ENCODE results near the gene HTR1D. TPM values are rescaled to one million over a fixed set of nuclear protein-coding genes. Genes with fewer than 3 reads are reported as not detected.
A peak's percentile ranks its signal among the peaks of the same experiment; 100 is the strongest.

HTR1D gene
- total RNA-seq, 2 experiments from 2014 or later, result not detected

- Mint-ChIP-seq H3K4me1 (ENCODE audit: low read depth) (peaks cover 24% of the 10 kb centered on the region), H3K27me3 (ENCODE audit: low read depth) (peaks cover 7% of the 10 kb centered on the region), H3K9me3 (ENCODE audit: insufficient read depth) (no peaks in the 10 kb centered on the region), H3K27ac (no peak overlapping the region), H3K4me3 (peak overlapping the region; percentile 76), H3K36me3 (ENCODE audit: low read depth) (no peaks in the 10 kb centered on the region)
- POLR2A ChIA-PET, result interaction anchor here (0.5 to 1.8 kb wide), 4 partner anchors 17 to 64 kb away, joined by 3 to 6 read pairs (median 4); no protein-coding TSS in a partner anchor
- ATAC-seq, result peak; percentile 53
- CTCF ChIA-PET, result interaction anchor here (0.6 to 5.7 kb wide), 7 partner anchors 10 to 68 kb away, joined by 3 to 48 read pairs (median 4); no protein-coding TSS in a partner anchor
- peak; percentile 53 for DNase-seq
Observed at GRCh38 chr1:23167353-23168078, 49.8 kb downstream of the HTR1D start.

GRCh38 chr1:23166854-23167253 lies 50.4 kb downstream of the HTR1D start:
- ChIA-PET CTCF (interaction anchor here (1.2 to 5.7 kb wide), 4 partner anchors 13 to 67 kb away, joined by 4 to 48 read pairs (median 16); no protein-coding TSS in a partner anchor), POLR2A (interaction anchor here (1.0 to 1.6 kb wide), 2 partner anchors 18 to 64 kb away, joined by 4 to 6 read pairs; no protein-coding TSS in a partner anchor)
- Mint-ChIP-seq H3K27me3 (ENCODE audit: low read depth) (peaks cover 7% of the 10 kb centered on the region), H3K36me3 (ENCODE audit: low read depth) (no peaks in the 10 kb centered on the region), H3K27ac (no peak overlapping the region), H3K9me3 (ENCODE audit: insufficient read depth) (no peaks in the 10 kb centered on the region), H3K4me1 (ENCODE audit: low read depth) (peaks cover 24% of the 10 kb centered on the region), H3K4me3 (peak overlapping the region; percentile 76)
- ATAC-seq (no peak), DNase-seq (no peak)

GRCh38 chr1:23163395-23163794 lies 53.9 kb downstream of the HTR1D start:
- Mint-ChIP-seq H3K9me3 (ENCODE audit: insufficient read depth) (no peaks in the 10 kb centered on the region), H3K4me3 (no peak overlapping the region), H3K4me1 (ENCODE audit: low read depth) (peaks cover 14% of the 10 kb centered on the region), H3K27ac (no peak overlapping the region), H3K36me3 (ENCODE audit: low read depth) (peaks cover 3% of the 10 kb centered on the region), H3K27me3 (ENCODE audit: low read depth) (peaks cover 7% of the 10 kb centered on the region)
- no peak for ATAC-seq
- CTCF ChIA-PET, result interaction anchor here (5.7 kb wide), 1 partner anchor 21 kb away, joined by 48 read pairs; no protein-coding TSS in a partner anchor
- DNase-seq, result no peak
- POLR2A ChIA-PET, result no interaction called here

GRCh38 chr1:23159963-23160877 lies 57.1 kb downstream of the HTR1D start:
- Mint-ChIP-seq H3K4me3 (no peak overlapping the region), H3K36me3 (ENCODE audit: low read depth) (peaks cover 3% of the 10 kb centered on the region), H3K27me3 (ENCODE audit: low read depth) (no peaks in the 10 kb centered on the region), H3K4me1 (ENCODE audit: low read depth) (peaks cover 2% of the 10 kb centered on the region), H3K9me3 (ENCODE audit: insufficient read depth) (no peaks in the 10 kb centered on the region), H3K27ac (no peak overlapping the region)
- DNase-seq, result no peak
- POLR2A ChIA-PET, result interaction anchor here (0.6 kb wide), 1 partner anchor 1174 kb away, joined by 3 read pairs; no protein-coding TSS in a partner anchor
- no peak for ATAC-seq
- CTCF ChIA-PET, result interaction anchor here (2.3 to 3.3 kb wide), 2 partner anchors 24 to 61 kb away, joined by 12 to 13 read pairs; no protein-coding TSS in a partner anchor

- Mint-ChIP-seq H3K4me3 (no peak overlapping the region), H3K4me1 (ENCODE audit: low read depth) (no peaks in the 10 kb centered on the region), H3K9me3 (ENCODE audit: insufficient read depth) (no peaks in the 10 kb centered on the region), H3K36me3 (ENCODE audit: low read depth) (peaks cover 3% of the 10 kb centered on the region), H3K27me3 (ENCODE audit: low read depth) (no peaks in the 10 kb centered on the region), H3K27ac (no peak overlapping the region)
- ChIA-PET POLR2A (no interaction called here), CTCF (interaction anchor here (0.7 kb wide), 1 partner anchor 29 kb away, joined by 3 read pairs; no protein-coding TSS in a partner anchor)
- ATAC-seq, result no peak
- DNase-seq, result no peak
Observed at GRCh38 chr1:23156940-23157339, 60.4 kb downstream of the HTR1D start.

- Mint-ChIP-seq H3K27me3 (ENCODE audit: low read depth) (no peaks in the 10 kb centered on the region), H3K9me3 (ENCODE audit: insufficient read depth) (no peaks in the 10 kb centered on the region), H3K4me3 (no peak overlapping the region), H3K36me3 (ENCODE audit: low read depth) (no peaks in the 10 kb centered on the region), H3K4me1 (ENCODE audit: low read depth) (peaks cover 10% of the 10 kb centered on the region), H3K27ac (no peak overlapping the region)
- DNase-seq (no peak), ATAC-seq (no peak)
- POLR2A ChIA-PET, result no interaction called here
- CTCF ChIA-PET, result interaction anchor here (1.3 kb wide), 1 partner anchor 54 kb away, joined by 4 read pairs; no protein-coding TSS in a partner anchor
Observed at GRCh38 chr1:23152966-23153684, 64.2 kb downstream of the HTR1D start.

- no peak overlapping the region for H3K27ac Mint-ChIP-seq
- DNase-seq, result no peak
- ATAC-seq, result no peak
Observed at GRCh38 chr1:23150742-23151141, 66.6 kb downstream of the HTR1D start.

GRCh38 chr1:23150125-23150524 lies 67.2 kb downstream of the HTR1D start:
- H3K36me3 Mint-ChIP-seq (ENCODE audit: low read depth), result peaks cover 3% of the 10 kb centered on the region
- ATAC-seq (no peak), DNase-seq (no peak)
- peaks cover 17% of the 10 kb centered on the region for H3K4me1 Mint-ChIP-seq (ENCODE audit: low read depth)
- no peaks in the 10 kb centered on the region for H3K9me3 Mint-ChIP-seq (ENCODE audit: insufficient read depth)
- CTCF ChIA-PET, result interaction anchor here (1.5 to 1.7 kb wide), 4 partner anchors 34 to 55 kb away, joined by 3 to 6 read pairs (median 5); no protein-coding TSS in a partner anchor
- H3K27me3 Mint-ChIP-seq (ENCODE audit: low read depth), result no peaks in the 10 kb centered on the region
- POLR2A ChIA-PET, result interaction anchor here (0.6 kb wide), 1 partner anchor 20 kb away, joined by 4 read pairs; no protein-coding TSS in a partner anchor
- H3K27ac Mint-ChIP-seq, result no peak overlapping the region
- H3K4me3 Mint-ChIP-seq, result no peak overlapping the region

More at GRCh38 chr1:23150742-23151141, 66.6 kb downstream of the HTR1D start:
- H3K36me3 Mint-ChIP-seq (ENCODE audit: low read depth), result peaks cover 3% of the 10 kb centered on the region
- ChIA-PET POLR2A (no interaction called here), CTCF (interaction anchor here (1.5 to 1.7 kb wide), 4 partner anchors 33 to 55 kb away, joined by 3 to 6 read pairs (median 5); no protein-coding TSS in a partner anchor)
- H3K4me3 Mint-ChIP-seq, result no peak overlapping the region
- H3K27me3 Mint-ChIP-seq (ENCODE audit: low read depth), result no peaks in the 10 kb centered on the region
- no peaks in the 10 kb centered on the region for H3K9me3 Mint-ChIP-seq (ENCODE audit: insufficient read depth)
- H3K4me1 Mint-ChIP-seq (ENCODE audit: low read depth), result peaks cover 17% of the 10 kb centered on the region

- no peaks in the 10 kb centered on the region for H3K27me3 Mint-ChIP-seq (ENCODE audit: low read depth)
- no peak overlapping the region for H3K4me3 Mint-ChIP-seq
- ChIA-PET POLR2A (no interaction called here), CTCF (no interaction called here)
- H3K36me3 Mint-ChIP-seq (ENCODE audit: low read depth), result peaks cover 3% of the 10 kb centered on the region
- ATAC-seq (no peak), DNase-seq (no peak)
- no peaks in the 10 kb centered on the region for H3K9me3 Mint-ChIP-seq (ENCODE audit: insufficient read depth)
- peaks cover 17% of the 10 kb centered on the region for H3K4me1 Mint-ChIP-seq (ENCODE audit: low read depth)
- H3K27ac Mint-ChIP-seq, result no peak overlapping the region
Observed at GRCh38 chr1:23149114-23149513, 68.2 kb downstream of the HTR1D start.

- H3K36me3 Mint-ChIP-seq (ENCODE audit: low read depth), result peaks cover 3% of the 10 kb centered on the region
- H3K27ac Mint-ChIP-seq, result no peak overlapping the region
- POLR2A ChIA-PET, result no interaction called here
Observed at GRCh38 chr1:23148084-23148483, 69.2 kb downstream of the HTR1D start.

More at GRCh38 chr1:23148084-23148483, 69.2 kb downstream of the HTR1D start:
- H3K9me3 Mint-ChIP-seq (ENCODE audit: insufficient read depth), result no peaks in the 10 kb centered on the region
- peak overlapping the region; percentile 1 for H3K4me3 Mint-ChIP-seq
- no peaks in the 10 kb centered on the region for H3K27me3 Mint-ChIP-seq (ENCODE audit: low read depth)
- no peak for DNase-seq
- CTCF ChIA-PET, result interaction anchor here (0.6 to 1.8 kb wide), 9 partner anchors 14 to 69 kb away, joined by 3 to 12 read pairs (median 4); partner anchors contain the start of gene HTR1D
- peak; percentile 69 for ATAC-seq
- peaks cover 17% of the 10 kb centered on the region for H3K4me1 Mint-ChIP-seq (ENCODE audit: low read depth)

Data from activated CD8-positive, alpha-beta T cell treated with anti-CD3 and anti-CD28 coated beads, Interleukin-2, amount 10 ng/mL, durations not matched to agents 7 days and 5 days (primary cell).